ENCODE data around the gene STAC3. TPM values are rescaled to one million over a fixed set of nuclear protein-coding genes. Genes with fewer than 3 reads are reported as not detected.

STAC3 gene
- total and polyA plus RNA-seq, 2 of the 13 experiments (the other 11 are each of a cell fraction or from before 2014, with no cell fraction given) = 0.18 to 0.22 TPM

DNA sequence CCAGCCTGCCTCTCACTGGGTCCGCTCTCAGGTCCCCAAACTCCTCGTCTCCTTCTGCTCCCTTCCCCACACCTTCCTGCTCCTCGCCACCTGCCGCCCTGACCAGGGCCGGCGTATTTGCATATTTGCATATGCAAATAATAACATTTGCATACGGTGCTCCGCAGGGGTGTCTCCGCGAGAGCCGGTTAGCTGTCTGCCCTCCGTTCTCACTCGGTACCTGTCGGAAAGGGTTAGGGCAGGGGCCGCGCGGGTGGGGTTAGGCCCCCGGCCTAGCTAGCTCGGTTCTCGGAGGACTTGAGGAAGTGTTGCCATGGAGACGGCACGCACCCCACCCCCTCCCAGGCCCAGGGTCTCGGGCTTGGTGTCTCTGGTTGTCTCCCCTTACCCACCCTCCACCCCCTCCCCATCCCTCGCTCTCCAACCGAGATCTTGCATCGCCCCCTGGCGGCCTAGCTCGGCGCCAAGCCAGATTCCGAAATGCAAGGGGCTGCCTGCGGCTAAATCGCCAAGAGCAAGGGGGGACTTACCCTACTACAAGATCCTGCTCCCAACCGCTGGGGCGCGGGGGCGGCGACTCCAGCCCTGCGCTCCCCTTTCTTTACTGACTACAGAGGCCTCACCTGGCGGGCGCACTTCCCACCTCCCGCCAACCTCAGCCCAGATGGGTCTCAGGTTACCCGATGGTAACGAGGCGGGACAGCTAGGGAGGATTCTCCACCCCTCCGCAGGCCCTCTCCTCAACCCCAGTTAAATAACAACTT, 8.1 kb downstream of the STAC3 start (continued):
- TF ChIP-seq WIZ (CRISPR knock-in tag; IDR thresholded peaks at IDR 0.05) (no peak), MXD4 (CRISPR knock-in tag; IDR thresholded peaks at IDR 0.05) (no peak), HIVEP1 (CRISPR knock-in tag; IDR thresholded peaks at IDR 0.05) (no peak), HDAC6 (IDR thresholded peaks at IDR 0.05; ENCODE audit: low read depth, low read length) (no peak), IRX3 (CRISPR knock-in tag; IDR thresholded peaks at IDR 0.05; ENCODE audit: borderline replicate concordance, low read depth) (no peak), ZNF619 (CRISPR knock-in tag; IDR thresholded peaks at IDR 0.05) (no peak), ZFY (CRISPR knock-in tag; IDR thresholded peaks at IDR 0.05) (no peak), ZNF766 (CRISPR knock-in tag; IDR thresholded peaks at IDR 0.05; ENCODE audit: borderline replicate concordance) (no peak), ZNF747 (CRISPR knock-in tag; IDR thresholded peaks at IDR 0.05; ENCODE audit: borderline replicate concordance) (no peak), ZMYM2 (CRISPR knock-in tag; IDR thresholded peaks at IDR 0.05) (no peak), ZNF207 (IDR thresholded peaks at IDR 0.05; ENCODE audit: borderline replicate concordance) (no peak), MTF2 (CRISPR knock-in tag; IDR thresholded peaks at IDR 0.05; ENCODE audit: borderline replicate concordance) (peak; percentile 75; the same call in 1 of the 2 replicates), SNAI1 (CRISPR knock-in tag; IDR thresholded peaks at IDR 0.05; ENCODE audit: borderline replicate concordance) (no peak), SMAD9 (CRISPR knock-in tag; IDR thresholded peaks at IDR 0.05) (no peak), SSRP1 (CRISPR knock-in tag; IDR thresholded peaks at IDR 0.05) (no peak), CCAR2 (optimal IDR thresholded peaks at IDR 0.05; ENCODE audit: low read depth, low read length) (no peak), SIN3B (IDR thresholded peaks at IDR 0.05; ENCODE audit: low read length) (no peak), MAFK (conservative IDR thresholded peaks at IDR 0.05 in 1 of 2, IDR thresholded peaks at IDR 0.05 in 1 of 2; ENCODE audit: low read length in 2 of 2) (0 out of 4 replicates have a peak, but pooled peaks of 1 of the 2 experiments have one; percentile 2), ZNF772 (CRISPR knock-in tag; IDR thresholded peaks at IDR 0.05) (no peak), ISX (CRISPR knock-in tag; conservative IDR thresholded peaks at IDR 0.05) (no peak)
- TF ChIP-seq, protein P1, sequence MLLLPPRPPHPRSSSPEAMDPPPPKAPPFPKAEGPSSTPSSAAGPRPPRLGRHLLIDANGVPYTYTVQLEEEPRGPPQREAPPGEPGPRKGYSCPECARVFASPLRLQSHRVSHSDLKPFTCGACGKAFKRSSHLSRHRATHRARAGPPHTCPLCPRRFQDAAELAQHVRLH (CRISPR knock-in tag; IDR thresholded peaks at IDR 0.05; ENCODE audit: borderline replicate concordance, low read depth) = no peak
- TF ChIP-seq, protein P2, sequence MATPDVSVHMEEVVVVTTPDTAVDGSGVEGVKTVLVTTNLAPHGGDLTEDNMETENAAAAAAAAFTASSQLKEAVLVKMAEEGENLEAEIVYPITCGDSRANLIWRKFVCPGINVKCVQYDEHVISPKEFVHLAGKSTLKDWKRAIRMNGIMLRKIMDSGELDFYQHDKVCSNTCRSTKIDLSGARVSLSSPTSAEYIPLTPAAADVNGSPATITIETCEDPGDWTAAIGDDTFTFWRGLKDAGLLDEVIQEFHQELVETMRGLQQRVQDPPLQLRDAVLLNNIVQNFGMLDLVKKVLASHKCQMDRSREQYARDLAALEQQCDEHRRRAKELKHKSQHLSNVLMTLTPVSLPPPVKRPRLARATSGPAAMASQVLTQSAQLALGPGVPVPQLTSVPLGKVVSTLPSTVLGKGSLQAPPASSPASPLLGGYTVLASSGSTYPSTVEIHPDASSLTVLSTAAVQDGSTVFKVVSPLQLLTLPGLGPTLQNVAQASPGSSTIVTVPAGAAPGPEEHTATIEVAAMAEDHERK (CRISPR knock-in tag; IDR thresholded peaks at IDR 0.05; ENCODE audit: low read depth) = no peak
- TF ChIP-seq, protein P3, sequence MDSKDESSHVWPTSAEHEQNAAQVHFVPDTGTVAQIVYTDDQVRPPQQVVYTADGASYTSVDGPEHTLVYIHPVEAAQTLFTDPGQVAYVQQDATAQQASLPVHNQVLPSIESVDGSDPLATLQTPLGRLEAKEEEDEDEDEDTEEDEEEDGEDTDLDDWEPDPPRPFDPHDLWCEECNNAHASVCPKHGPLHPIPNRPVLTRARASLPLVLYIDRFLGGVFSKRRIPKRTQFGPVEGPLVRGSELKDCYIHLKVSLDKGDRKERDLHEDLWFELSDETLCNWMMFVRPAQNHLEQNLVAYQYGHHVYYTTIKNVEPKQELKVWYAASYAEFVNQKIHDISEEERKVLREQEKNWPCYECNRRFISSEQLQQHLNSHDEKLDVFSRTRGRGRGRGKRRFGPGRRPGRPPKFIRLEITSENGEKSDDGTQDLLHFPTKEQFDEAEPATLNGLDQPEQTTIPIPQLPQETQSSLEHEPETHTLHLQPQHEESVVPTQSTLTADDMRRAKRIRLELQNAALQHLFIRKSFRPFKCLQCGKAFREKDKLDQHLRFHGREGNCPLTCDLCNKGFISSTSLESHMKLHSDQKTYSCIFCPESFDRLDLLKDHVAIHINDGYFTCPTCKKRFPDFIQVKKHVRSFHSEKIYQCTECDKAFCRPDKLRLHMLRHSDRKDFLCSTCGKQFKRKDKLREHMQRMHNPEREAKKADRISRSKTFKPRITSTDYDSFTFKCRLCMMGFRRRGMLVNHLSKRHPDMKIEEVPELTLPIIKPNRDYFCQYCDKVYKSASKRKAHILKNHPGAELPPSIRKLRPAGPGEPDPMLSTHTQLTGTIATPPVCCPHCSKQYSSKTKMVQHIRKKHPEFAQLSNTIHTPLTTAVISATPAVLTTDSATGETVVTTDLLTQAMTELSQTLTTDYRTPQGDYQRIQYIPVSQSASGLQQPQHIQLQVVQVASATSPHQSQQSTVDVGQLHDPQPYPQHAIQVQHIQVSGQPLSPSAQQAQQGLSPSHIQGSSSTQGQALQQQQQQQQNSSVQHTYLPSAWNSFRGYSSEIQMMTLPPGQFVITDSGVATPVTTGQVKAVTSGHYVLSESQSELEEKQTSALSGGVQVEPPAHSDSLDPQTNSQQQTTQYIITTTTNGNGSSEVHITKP (CRISPR knock-in tag; IDR thresholded peaks at IDR 0.05; ENCODE audit: low read depth) = no peak
- TF ChIP-seq, protein P4, sequence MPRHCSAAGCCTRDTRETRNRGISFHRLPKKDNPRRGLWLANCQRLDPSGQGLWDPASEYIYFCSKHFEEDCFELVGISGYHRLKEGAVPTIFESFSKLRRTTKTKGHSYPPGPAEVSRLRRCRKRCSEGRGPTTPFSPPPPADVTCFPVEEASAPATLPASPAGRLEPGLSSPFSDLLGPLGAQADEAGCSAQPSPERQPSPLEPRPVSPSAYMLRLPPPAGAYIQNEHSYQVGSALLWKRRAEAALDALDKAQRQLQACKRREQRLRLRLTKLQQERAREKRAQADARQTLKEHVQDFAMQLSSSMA (CRISPR knock-in tag; IDR thresholded peaks at IDR 0.05) = no peak
